Measurements from ENCODE around the gene PTPN1.

DNA sequence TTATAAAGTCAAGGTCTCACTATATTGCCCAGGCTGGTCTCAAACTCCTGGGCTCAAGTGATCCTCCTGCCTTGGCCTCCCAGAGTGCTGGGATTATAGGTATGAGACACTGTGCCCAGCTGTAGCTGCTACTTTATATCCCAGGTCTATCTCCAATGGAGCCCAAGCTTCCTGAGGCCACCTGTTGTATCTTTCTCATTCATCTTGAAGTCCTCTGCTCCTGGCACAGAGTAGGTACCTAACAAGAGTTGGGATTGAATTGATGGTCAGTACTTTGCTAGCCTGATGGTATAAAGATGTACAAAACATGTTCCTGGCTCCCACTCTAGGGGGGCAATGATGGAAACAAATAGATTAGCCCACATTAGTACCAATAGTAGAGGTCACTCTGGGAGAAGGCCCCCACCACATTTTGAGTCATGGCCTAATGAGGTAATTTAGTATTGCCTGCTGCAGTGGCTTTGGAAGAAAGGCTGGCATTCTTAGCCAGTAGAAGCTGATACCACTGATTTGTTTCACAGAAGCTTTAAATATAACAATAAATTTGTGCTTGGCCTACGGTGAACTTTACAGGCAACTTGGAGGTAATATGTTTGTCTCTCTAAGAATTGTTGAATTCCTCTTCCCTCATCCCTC is 5.4 kb downstream of the PTPN1 start:
- TF ChIP-seq GATA3 (IDR thresholded peaks at IDR 0.05; ENCODE audit: low read depth, low read length): no peak
- no peak for TF ChIP-seq GATA2 (IDR thresholded peaks at IDR 0.05; ENCODE audit: low read depth, low read length)
